H1 (cell line): Measurements from ENCODE around the gene SCMH1. TPM values are rescaled to one million over a fixed set of nuclear protein-coding genes. Genes with fewer than 3 reads are reported as not detected.

Experiments used
- RFX5 ChIP-seq: IDR thresholded peaks from 2 replicates; pipeline ENCODE4 v1.6.1; 2011; ENCODE audit warnings: low read depth, low read length, improper control_type of control experiment, borderline replicate concordance
- TAF1 ChIP-seq: IDR thresholded peaks from 2 replicates; pipeline ENCODE4 v1.6.1; 2011; ENCODE audit warnings: mild to moderate bottlenecking, low read depth, low read length
- polyA plus RNA-seq, 7 experiments: library from polyadenylated mRNA; depleted of rRNA in 3 of 7; stranded (reverse) in 5 of 7; unstranded in 2 of 7; fragments of >200 nt in 5 of 7; fragments of 200-250 nt in 2 of 7; gene quantifications; 1 replicate in 5 of 7; 2 replicates in 1 of 7; 4 replicates in 1 of 7; pipeline versions ENCODE4 v1.2.1 to v1.2.3, GENCODE V29; 2011 to 2013; ENCODE audit warnings: missing spikeins in 2 of 7, mixed read lengths in 2 of 7
- total RNA-seq: library from RNA; stranded (reverse); fragmentation: NEBNext Ultra II Directional; extraction: Animal tissue kit (Norgen Biotek cat#: 25700); gene quantifications from 2 replicates; pipeline ENCODE4 v1.2.1, GENCODE V29; 2021

Gene SCMH1
- total and polyA plus RNA-seq, 2 of the 8 experiments (the other 6 are each of a cell fraction or from before 2014, with no cell fraction given): 16.6 to 30.7 TPM

- TF ChIP-seq TAF1 (no peak), RFX5 (no peak)
These were observed 264.4 kb downstream of the SCMH1 start (continued) for GRCh38 chr1:40977716-40978115.

Other genes with a start within 250 kb of the SCMH1 start
- not detected in 2 replicates for gene SLFNL1, start 220.6 kb downstream of the SCMH1 start, total RNA-seq
- gene SLFNL1, start 220.6 kb downstream of the SCMH1 start, polyA plus RNA-seq (2011; rRNA removed): not detected in 2 replicates
- 3.0 and 3.8 TPM in 2 replicates for gene FOXO6, start 119.1 kb upstream of the SCMH1 start, total RNA-seq
- gene FOXO6, start 119.1 kb upstream of the SCMH1 start, polyA plus RNA-seq (2011; rRNA removed): 0.59 and 1.2 TPM in 2 replicates
- 0.39 TPM in 1 of 2 replicates, not detected in the other for gene EDN2, start 242.4 kb upstream of the SCMH1 start, total RNA-seq
- gene EDN2, start 242.4 kb upstream of the SCMH1 start, polyA plus RNA-seq (2011; rRNA removed): 0.32 and 0.39 TPM in 2 replicates